ENCODE measurements around the gene GRAP2.

GRAP2 gene

DNA sequence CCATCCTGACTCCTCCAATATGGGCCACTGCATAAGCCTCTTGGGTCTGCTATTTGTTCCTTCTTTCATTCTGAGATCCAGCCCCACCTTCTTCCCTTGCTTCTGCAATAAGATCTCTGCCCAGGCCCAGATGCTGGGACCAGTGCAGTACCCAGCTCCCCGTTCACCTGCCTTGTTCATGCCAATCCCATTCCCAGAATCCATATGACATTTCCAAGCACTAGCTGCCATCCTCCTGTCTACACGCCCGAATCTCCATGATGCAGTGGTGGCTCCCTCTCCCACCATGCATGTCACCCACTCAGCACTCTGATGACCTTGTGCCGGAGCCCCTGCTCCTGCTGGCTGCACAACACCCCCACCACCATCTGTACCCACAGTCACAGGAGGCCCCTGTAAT, 82.5 kb downstream of the GRAP2 start:
- H3K9me2 ChIP-seq (replicated peaks; ENCODE audit: low read depth, low read length), result no peaks in the 10 kb centered on the region
- no peaks in the 10 kb centered on the region for H3K27me3 ChIP-seq (ENCODE audit: insufficient read depth, low read length, poor library complexity, severe bottlenecking)
- no peaks in the 10 kb centered on the region for H3K79me2 ChIP-seq (ENCODE audit: insufficient read depth, low read length)
- no peak overlapping the region for H3K4me2 ChIP-seq (ENCODE audit: low read depth, low read length, poor library complexity, severe bottlenecking)
- H3K4me3 ChIP-seq (ENCODE audit: low read length, poor library complexity, severe bottlenecking), result no peak overlapping the region
- peaks cover 18% of the 10 kb centered on the region for H3K4me1 ChIP-seq (ENCODE audit: insufficient read depth, low read length, poor library complexity, severe bottlenecking)
- TF ChIP-seq EZH2phosphoT487 (IDR thresholded peaks at IDR 0.05; ENCODE audit: borderline replicate concordance), result no peak
- TF ChIP-seq CTCF (conservative IDR thresholded peaks at IDR 0.05; ENCODE audit: low read length), result no peak
- no peak overlapping the region for H2AFZ ChIP-seq (ENCODE audit: low read length)
- no peaks in the 10 kb centered on the region for H3F3A ChIP-seq (ENCODE audit: low read depth)
- no peak overlapping the region for H3K9ac ChIP-seq (ENCODE audit: low read depth, low read length, poor library complexity, severe bottlenecking)
- H4K20me1 ChIP-seq (ENCODE audit: insufficient read depth, low read length, poor library complexity, severe bottlenecking), result no peaks in the 10 kb centered on the region
- H3K9me3 ChIP-seq (ENCODE audit: insufficient read depth, low read depth, low read length), result no peaks in the 10 kb centered on the region
- no peaks in the 10 kb centered on the region for H3K36me3 ChIP-seq (ENCODE audit: insufficient read depth, low read length)

DNA sequence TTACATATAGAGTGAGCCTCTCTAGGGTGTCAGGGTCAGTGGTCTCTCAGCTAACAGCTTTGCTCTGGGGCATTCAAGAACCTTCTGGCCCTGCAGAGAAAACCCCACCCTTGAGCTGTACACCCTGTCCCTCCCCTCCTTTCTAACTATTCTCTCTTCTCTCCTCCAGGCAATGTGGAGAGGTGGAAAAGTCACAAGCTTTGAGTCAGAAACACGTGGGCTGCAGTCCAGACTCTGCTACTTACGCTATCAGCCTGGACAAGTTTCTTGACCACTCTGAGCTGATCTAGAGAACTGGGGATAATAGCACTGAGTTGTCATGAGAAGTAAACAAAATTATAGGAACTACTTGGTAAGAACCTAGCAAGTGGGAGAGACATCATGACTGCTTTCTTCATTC, 83.1 kb downstream of the GRAP2 start:
- H4K20me1 ChIP-seq (ENCODE audit: insufficient read depth, low read length, poor library complexity, severe bottlenecking), result no peaks in the 10 kb centered on the region
- no peaks in the 10 kb centered on the region for H3K9me2 ChIP-seq (replicated peaks; ENCODE audit: low read depth, low read length)
- H3K9ac ChIP-seq (ENCODE audit: low read depth, low read length, poor library complexity, severe bottlenecking), result no peak overlapping the region
- H3F3A ChIP-seq (ENCODE audit: low read depth), result no peaks in the 10 kb centered on the region
- no peaks in the 10 kb centered on the region for H3K9me3 ChIP-seq (ENCODE audit: insufficient read depth, low read depth, low read length)
- TF ChIP-seq EZH2phosphoT487 (IDR thresholded peaks at IDR 0.05; ENCODE audit: borderline replicate concordance) (no peak), CTCF (conservative IDR thresholded peaks at IDR 0.05; ENCODE audit: low read length) (no peak)
- H3K79me2 ChIP-seq (ENCODE audit: insufficient read depth, low read length), result no peaks in the 10 kb centered on the region
- no peaks in the 10 kb centered on the region for H3K36me3 ChIP-seq (ENCODE audit: insufficient read depth, low read length)
- no peak overlapping the region for H3K4me2 ChIP-seq (ENCODE audit: low read depth, low read length, poor library complexity, severe bottlenecking)
- H2AFZ ChIP-seq (ENCODE audit: low read length), result no peak overlapping the region
- H3K4me1 ChIP-seq (ENCODE audit: insufficient read depth, low read length, poor library complexity, severe bottlenecking), result peaks cover 18% of the 10 kb centered on the region
- no peak overlapping the region for H3K4me3 ChIP-seq (ENCODE audit: low read length, poor library complexity, severe bottlenecking)
- no peaks in the 10 kb centered on the region for H3K27me3 ChIP-seq (ENCODE audit: insufficient read depth, low read length, poor library complexity, severe bottlenecking)

DNA sequence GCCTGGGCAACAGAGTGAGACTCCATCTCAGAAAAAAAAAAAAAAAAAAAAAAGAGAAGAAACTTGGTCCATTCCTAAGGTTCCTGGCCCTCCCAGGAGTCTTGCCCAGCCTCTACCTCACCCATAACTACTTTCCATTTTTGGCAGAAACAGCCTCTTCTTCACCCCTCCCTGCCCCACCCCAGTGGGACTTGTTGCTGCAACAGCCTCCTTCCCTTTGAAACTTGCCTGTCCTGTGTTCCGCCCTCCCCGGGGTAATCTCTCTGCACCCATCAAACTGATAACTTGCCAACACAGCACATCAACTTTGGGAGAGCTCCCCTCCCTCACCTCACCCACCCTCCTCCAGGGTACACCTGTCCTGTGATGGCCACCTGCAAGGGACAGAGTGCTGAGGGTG, 83.9 kb downstream of the GRAP2 start:
- H3K27me3 ChIP-seq (ENCODE audit: insufficient read depth, low read length, poor library complexity, severe bottlenecking), result no peaks in the 10 kb centered on the region
- no peak overlapping the region for H2AFZ ChIP-seq (ENCODE audit: low read length)
- H3K9me3 ChIP-seq (ENCODE audit: insufficient read depth, low read depth, low read length), result no peaks in the 10 kb centered on the region
- no peaks in the 10 kb centered on the region for H4K20me1 ChIP-seq (ENCODE audit: insufficient read depth, low read length, poor library complexity, severe bottlenecking)
- no peaks in the 10 kb centered on the region for H3F3A ChIP-seq (ENCODE audit: low read depth)
- H3K9ac ChIP-seq (ENCODE audit: low read depth, low read length, poor library complexity, severe bottlenecking), result no peak overlapping the region
- no peaks in the 10 kb centered on the region for H3K9me2 ChIP-seq (replicated peaks; ENCODE audit: low read depth, low read length)
- no peaks in the 10 kb centered on the region for H3K36me3 ChIP-seq (ENCODE audit: insufficient read depth, low read length)
- H3K4me1 ChIP-seq (ENCODE audit: insufficient read depth, low read length, poor library complexity, severe bottlenecking), result peaks cover 18% of the 10 kb centered on the region
- no peak overlapping the region for H3K4me2 ChIP-seq (ENCODE audit: low read depth, low read length, poor library complexity, severe bottlenecking)
- TF ChIP-seq EZH2phosphoT487 (IDR thresholded peaks at IDR 0.05; ENCODE audit: borderline replicate concordance) (no peak), CTCF (conservative IDR thresholded peaks at IDR 0.05; ENCODE audit: low read length) (no peak)
- no peak overlapping the region for H3K4me3 ChIP-seq (ENCODE audit: low read length, poor library complexity, severe bottlenecking)
- H3K79me2 ChIP-seq (ENCODE audit: insufficient read depth, low read length), result no peaks in the 10 kb centered on the region

Data from Loucy (cell line).